Measurements from ENCODE around the gene CSTPP1. TPM values are rescaled to one million over a fixed set of nuclear protein-coding genes. Genes with fewer than 3 reads are reported as not detected.

The CSTPP1 gene
- total and polyA plus RNA-seq, 2 donors (not counting 1 experiment from before 2014, with no cell fraction given): 15.5 to 34.1 TPM

DNA sequence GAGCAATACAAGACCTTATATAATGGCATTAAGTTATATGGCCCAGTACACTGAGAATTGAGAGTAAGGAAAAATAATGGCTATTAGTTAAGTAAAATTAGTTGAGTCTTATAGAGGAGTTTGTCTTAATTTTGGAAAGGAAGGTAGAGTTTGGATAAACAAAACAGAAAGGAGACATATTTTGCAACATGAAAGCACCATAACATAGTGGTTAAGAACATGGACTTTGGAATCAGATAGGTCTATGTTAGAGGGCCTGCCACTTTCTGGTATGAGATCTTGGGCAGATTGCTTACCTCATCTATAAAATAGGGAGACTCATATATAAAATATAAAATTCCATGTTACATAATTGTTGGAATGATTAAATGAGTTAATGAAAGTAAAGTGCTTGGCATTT lies 68.9 kb downstream of the CSTPP1 start:
- Histone ChIP-seq H2AFZ (ENCODE audit: low read length) (no peak overlapping the region), H3K4me3 (replicated peaks in 1 of 4; ENCODE audit: control extremely low read depth in 1 of 4, insufficient read depth in 1 of 4, low read depth in 3 of 4, low read length in 4 of 4) (no peak overlapping the region), H3K36me3 (ENCODE audit: control insufficient read depth, insufficient read depth, low read length) (no peaks in the 10 kb centered on the region), H3K27ac (ENCODE audit: insufficient read depth, low read length) (peak overlapping the region; percentile 14), H3K4me1 (ENCODE audit: control insufficient read depth, extremely low read depth, insufficient read depth, low read length) (peaks cover 3% of the 10 kb centered on the region), H3K9me3 (ENCODE audit: control insufficient read depth, insufficient read depth, low read depth, low read length) (no peaks in the 10 kb centered on the region), H3K79me2 (ENCODE audit: control insufficient read depth, insufficient read depth, low read length) (no peaks in the 10 kb centered on the region), H4K20me1 (ENCODE audit: control insufficient read depth, extremely low read depth, insufficient read depth, low read length) (no peaks in the 10 kb centered on the region), H3K27me3 (ENCODE audit: control insufficient read depth, insufficient read depth, low read length) (no peaks in the 10 kb centered on the region), H3K9ac (ENCODE audit: insufficient read depth, low read length) (no peak overlapping the region), H3K4me2 (ENCODE audit: extremely low read depth, insufficient read depth, low read length) (no peak overlapping the region)
- no peak for DNase-seq (ENCODE audit: low read depth in 2 of 2)
- no peak for TF ChIP-seq EZH2 (IDR thresholded peaks at IDR 0.05; ENCODE audit: low read length, missing control alignments)

GRCh38 chr11:47007579-47007978 lies 71.0 kb downstream of the CSTPP1 start:
- Histone ChIP-seq H3K27ac (ENCODE audit: insufficient read depth, low read length) (no peak overlapping the region), H3K9ac (ENCODE audit: insufficient read depth, low read length) (no peak overlapping the region), H3K79me2 (ENCODE audit: control insufficient read depth, insufficient read depth, low read length) (no peaks in the 10 kb centered on the region), H3K4me2 (ENCODE audit: extremely low read depth, insufficient read depth, low read length) (no peak overlapping the region), H3K4me3 (replicated peaks in 1 of 4; ENCODE audit: control extremely low read depth in 1 of 4, insufficient read depth in 1 of 4, low read depth in 3 of 4, low read length in 4 of 4) (no peak overlapping the region), H3K36me3 (ENCODE audit: control insufficient read depth, insufficient read depth, low read length) (no peaks in the 10 kb centered on the region), H3K4me1 (ENCODE audit: control insufficient read depth, extremely low read depth, insufficient read depth, low read length) (peaks cover 3% of the 10 kb centered on the region), H2AFZ (ENCODE audit: low read length) (no peak overlapping the region), H3K27me3 (ENCODE audit: control insufficient read depth, insufficient read depth, low read length) (no peaks in the 10 kb centered on the region), H4K20me1 (ENCODE audit: control insufficient read depth, extremely low read depth, insufficient read depth, low read length) (no peaks in the 10 kb centered on the region), H3K9me3 (ENCODE audit: control insufficient read depth, insufficient read depth, low read depth, low read length) (no peaks in the 10 kb centered on the region)
- DNase-seq (ENCODE audit: low read depth in 2 of 2): no peak
- TF ChIP-seq, protein P1, sequence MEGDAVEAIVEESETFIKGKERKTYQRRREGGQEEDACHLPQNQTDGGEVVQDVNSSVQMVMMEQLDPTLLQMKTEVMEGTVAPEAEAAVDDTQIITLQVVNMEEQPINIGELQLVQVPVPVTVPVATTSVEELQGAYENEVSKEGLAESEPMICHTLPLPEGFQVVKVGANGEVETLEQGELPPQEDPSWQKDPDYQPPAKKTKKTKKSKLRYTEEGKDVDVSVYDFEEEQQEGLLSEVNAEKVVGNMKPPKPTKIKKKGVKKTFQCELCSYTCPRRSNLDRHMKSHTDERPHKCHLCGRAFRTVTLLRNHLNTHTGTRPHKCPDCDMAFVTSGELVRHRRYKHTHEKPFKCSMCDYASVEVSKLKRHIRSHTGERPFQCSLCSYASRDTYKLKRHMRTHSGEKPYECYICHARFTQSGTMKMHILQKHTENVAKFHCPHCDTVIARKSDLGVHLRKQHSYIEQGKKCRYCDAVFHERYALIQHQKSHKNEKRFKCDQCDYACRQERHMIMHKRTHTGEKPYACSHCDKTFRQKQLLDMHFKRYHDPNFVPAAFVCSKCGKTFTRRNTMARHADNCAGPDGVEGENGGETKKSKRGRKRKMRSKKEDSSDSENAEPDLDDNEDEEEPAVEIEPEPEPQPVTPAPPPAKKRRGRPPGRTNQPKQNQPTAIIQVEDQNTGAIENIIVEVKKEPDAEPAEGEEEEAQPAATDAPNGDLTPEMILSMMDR (conservative IDR thresholded peaks at IDR 0.05 in 1 of 2, IDR thresholded peaks at IDR 0.05 in 1 of 2; ENCODE audit: low read depth in 1 of 2, low read length in 2 of 2): no peak
- no peak for TF ChIP-seq EZH2 (IDR thresholded peaks at IDR 0.05; ENCODE audit: low read length, missing control alignments)

DNA sequence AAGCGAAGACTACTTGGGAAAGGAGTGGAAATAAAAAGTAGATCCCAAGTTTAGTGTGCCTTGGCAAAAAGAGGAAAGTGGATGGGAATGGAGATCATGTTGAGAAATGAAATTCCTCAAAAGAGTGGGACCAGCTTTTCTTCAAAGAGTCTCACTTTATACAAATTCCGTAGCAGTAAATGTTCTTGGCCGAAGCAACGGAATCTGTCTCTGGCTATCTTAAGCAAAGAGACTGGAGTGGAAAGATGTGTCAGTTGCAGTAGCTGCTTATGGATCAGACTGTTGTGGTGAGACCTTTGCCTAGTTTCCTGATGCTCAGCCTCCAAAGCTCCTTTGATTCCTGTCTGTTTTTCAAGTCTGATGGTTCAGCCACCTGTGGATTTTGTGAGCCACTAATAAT lies 73.6 kb downstream of the CSTPP1 start:
- Histone ChIP-seq H3K27me3 (ENCODE audit: control insufficient read depth, insufficient read depth, low read length) (no peaks in the 10 kb centered on the region), H3K9me3 (ENCODE audit: control insufficient read depth, insufficient read depth, low read depth, low read length) (no peaks in the 10 kb centered on the region), H3K4me1 (ENCODE audit: control insufficient read depth, extremely low read depth, insufficient read depth, low read length) (no peaks in the 10 kb centered on the region), H2AFZ (ENCODE audit: low read length) (no peak overlapping the region), H3K79me2 (ENCODE audit: control insufficient read depth, insufficient read depth, low read length) (no peaks in the 10 kb centered on the region), H3K4me3 (replicated peaks in 1 of 4; ENCODE audit: control extremely low read depth in 1 of 4, insufficient read depth in 1 of 4, low read depth in 3 of 4, low read length in 4 of 4) (no peak overlapping the region), H4K20me1 (ENCODE audit: control insufficient read depth, extremely low read depth, insufficient read depth, low read length) (no peaks in the 10 kb centered on the region), H3K36me3 (ENCODE audit: control insufficient read depth, insufficient read depth, low read length) (no peaks in the 10 kb centered on the region), H3K27ac (ENCODE audit: insufficient read depth, low read length) (no peak overlapping the region), H3K9ac (ENCODE audit: insufficient read depth, low read length) (no peak overlapping the region), H3K4me2 (ENCODE audit: extremely low read depth, insufficient read depth, low read length) (no peak overlapping the region)
- peak in 1 of 2 donors; percentile 37 for DNase-seq (ENCODE audit: low read depth in 2 of 2)
- TF ChIP-seq EZH2 (IDR thresholded peaks at IDR 0.05; ENCODE audit: low read length, missing control alignments): no peak
- TF ChIP-seq, protein P1 (conservative IDR thresholded peaks at IDR 0.05 in 1 of 2, IDR thresholded peaks at IDR 0.05 in 1 of 2; ENCODE audit: low read depth in 1 of 2, low read length in 2 of 2): no peak
